ENCODE data around the gene STK39.

The STK39 gene

DNA sequence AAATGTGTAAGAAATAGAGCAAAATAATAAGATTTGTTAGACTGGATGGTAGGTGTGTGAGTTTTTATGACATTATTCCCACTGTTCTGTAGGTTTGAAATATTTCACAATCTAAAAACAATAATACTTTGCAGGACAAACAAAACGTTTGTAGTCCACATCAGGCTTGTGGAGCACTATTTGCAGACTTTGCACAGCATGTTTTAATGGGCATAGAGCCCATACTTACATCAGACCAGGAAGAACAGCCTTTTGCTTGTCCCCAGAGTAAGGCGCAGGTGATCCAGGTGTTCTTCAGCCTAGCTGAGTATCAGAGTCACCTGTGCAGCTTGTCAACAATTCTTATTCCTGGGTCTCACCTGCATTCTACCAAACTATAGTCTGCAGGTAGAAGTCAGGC lies 9.1 kb upstream of the STK39 start:
- TF ChIP-seq, protein P1, sequence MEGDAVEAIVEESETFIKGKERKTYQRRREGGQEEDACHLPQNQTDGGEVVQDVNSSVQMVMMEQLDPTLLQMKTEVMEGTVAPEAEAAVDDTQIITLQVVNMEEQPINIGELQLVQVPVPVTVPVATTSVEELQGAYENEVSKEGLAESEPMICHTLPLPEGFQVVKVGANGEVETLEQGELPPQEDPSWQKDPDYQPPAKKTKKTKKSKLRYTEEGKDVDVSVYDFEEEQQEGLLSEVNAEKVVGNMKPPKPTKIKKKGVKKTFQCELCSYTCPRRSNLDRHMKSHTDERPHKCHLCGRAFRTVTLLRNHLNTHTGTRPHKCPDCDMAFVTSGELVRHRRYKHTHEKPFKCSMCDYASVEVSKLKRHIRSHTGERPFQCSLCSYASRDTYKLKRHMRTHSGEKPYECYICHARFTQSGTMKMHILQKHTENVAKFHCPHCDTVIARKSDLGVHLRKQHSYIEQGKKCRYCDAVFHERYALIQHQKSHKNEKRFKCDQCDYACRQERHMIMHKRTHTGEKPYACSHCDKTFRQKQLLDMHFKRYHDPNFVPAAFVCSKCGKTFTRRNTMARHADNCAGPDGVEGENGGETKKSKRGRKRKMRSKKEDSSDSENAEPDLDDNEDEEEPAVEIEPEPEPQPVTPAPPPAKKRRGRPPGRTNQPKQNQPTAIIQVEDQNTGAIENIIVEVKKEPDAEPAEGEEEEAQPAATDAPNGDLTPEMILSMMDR (IDR thresholded peaks at IDR 0.05; ENCODE audit: unreplicated experiment in 3 of 3) = no peak
- H3K27me3 Mint-ChIP-seq (ENCODE audit: low read depth) = no peaks in the 10 kb centered on the region
- H3K9me3 Mint-ChIP-seq = peaks cover 27% of the 10 kb centered on the region
- H3K36me3 Mint-ChIP-seq (ENCODE audit: low read depth) = peaks cover 6% of the 10 kb centered on the region
- no peaks in the 10 kb centered on the region for H3K4me1 Mint-ChIP-seq
- no peak overlapping the region for H3K27ac Mint-ChIP-seq
- H3K4me3 Mint-ChIP-seq = no peak overlapping the region

DNA sequence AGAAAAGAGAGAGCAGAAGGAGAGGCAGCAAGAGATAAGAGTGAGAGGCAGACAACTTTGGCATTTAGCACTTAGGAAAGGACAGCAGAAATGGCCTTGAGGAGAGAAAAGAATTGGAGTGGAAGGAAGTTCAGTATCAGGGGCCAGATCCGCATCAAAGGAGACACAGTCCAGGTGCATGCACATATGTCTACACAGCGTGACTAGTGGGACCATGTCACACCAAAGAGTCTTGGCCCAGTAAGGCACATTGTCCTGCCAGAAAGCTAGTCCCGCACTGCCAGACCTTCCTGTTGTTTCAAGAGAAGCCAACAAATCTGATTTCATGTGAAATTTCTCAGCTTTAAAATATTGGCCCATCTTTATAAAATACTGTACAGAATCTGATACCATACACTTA lies 8.5 kb upstream of the STK39 start:
- peaks cover 25% of the 10 kb centered on the region for H3K9me3 Mint-ChIP-seq
- H3K36me3 Mint-ChIP-seq (ENCODE audit: low read depth) = peaks cover 6% of the 10 kb centered on the region
- no peaks in the 10 kb centered on the region for H3K27me3 Mint-ChIP-seq (ENCODE audit: low read depth)

DNA sequence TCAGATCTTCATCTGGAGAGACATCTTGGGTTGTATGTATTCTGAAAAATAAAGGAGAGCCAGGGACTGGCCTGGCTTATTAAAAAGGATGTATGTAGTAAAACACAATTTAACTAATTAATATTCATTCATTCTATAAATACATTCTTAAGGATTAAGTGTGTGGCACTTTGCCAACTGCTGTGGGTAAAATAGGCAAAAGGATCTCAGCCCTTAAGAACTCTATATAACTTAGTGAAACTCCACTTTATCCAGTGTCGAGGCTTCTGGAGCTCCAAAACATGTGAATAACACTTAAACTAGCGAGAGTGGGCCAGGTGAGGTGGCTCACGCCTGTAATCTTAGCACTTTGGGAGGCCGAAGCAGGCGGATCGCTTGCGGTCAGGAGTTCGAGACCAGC lies 7.7 kb upstream of the STK39 start:
- Mint-ChIP-seq H3K27ac (no peak overlapping the region), H3K36me3 (ENCODE audit: low read depth) (peaks cover 6% of the 10 kb centered on the region), H3K4me1 (no peaks in the 10 kb centered on the region), H3K27me3 (ENCODE audit: low read depth) (no peaks in the 10 kb centered on the region), H3K4me3 (no peak overlapping the region), H3K9me3 (peaks cover 23% of the 10 kb centered on the region)
- TF ChIP-seq, protein P1 (IDR thresholded peaks at IDR 0.05; ENCODE audit: unreplicated experiment in 3 of 3) = no peak

More for the DNA sequence above, 8.5 kb upstream of the STK39 start:
- H3K4me1 Mint-ChIP-seq = no peaks in the 10 kb centered on the region
- H3K4me3 Mint-ChIP-seq = no peak overlapping the region
- no peak overlapping the region for H3K27ac Mint-ChIP-seq
- TF ChIP-seq, protein P1 (IDR thresholded peaks at IDR 0.05; ENCODE audit: unreplicated experiment in 3 of 3) = no peak

DNA sequence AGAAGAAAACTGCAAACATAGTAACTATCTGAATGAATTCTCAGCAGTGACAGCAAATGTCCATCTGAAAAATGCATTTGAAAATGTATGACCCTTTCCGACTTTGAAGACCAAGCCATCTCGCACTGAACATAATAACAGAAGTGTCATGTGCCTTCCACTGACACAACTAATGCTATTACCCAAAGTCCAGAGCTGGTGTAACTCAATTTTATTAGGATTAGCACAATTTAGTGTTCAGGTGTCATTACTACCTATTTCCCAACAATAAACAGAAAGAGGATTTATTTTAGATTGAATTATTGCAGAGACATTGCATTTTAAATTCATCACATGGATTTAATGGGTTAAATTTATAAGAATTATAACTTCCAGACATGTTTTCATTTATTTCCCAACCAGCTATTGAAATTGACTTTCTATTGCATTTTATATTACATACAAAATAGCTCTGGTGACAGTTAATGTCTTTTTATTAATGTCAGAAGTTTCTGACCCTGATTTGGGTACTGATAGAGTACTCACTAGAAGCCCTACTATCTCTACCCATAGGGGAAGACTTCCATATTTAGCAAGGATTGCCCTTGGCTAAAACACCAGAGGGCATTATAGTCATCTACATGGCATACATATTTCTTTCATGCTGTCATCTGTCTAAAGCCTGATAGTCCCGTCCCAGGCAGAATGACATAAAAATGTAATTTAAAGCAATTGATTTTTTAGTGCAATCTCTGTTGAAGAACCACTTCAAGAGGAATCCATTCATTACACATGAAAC lies 7.0 kb upstream of the STK39 start:
- Mint-ChIP-seq H3K4me3 (no peak overlapping the region), H3K27me3 (ENCODE audit: low read depth) (no peaks in the 10 kb centered on the region), H3K4me1 (no peaks in the 10 kb centered on the region), H3K27ac (no peak overlapping the region), H3K36me3 (ENCODE audit: low read depth) (peaks cover 6% of the 10 kb centered on the region), H3K9me3 (peaks cover 17% of the 10 kb centered on the region)
- TF ChIP-seq, protein P1 (IDR thresholded peaks at IDR 0.05; ENCODE audit: unreplicated experiment in 3 of 3) = no peak

DNA sequence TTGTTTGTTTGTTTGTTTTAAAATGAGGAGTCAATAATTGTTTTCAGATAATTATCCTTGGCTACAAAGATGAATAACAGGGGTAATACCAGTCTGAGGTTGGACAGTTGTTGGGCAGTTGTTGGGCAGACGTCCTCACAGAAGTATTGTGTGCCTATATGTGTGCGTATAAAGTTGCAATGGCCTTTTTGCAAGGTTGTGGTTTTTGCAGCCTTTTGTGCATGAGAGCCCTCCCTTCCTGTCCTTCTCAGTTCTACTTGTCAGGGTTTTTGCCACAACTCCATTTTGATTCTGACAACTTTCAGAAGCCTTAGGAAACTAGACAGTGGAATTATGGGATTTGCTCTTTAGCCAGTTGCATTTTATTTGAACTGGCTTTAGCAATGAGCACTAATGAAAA lies 6.0 kb upstream of the STK39 start:
- Mint-ChIP-seq H3K4me1 (peaks cover 4% of the 10 kb centered on the region), H3K36me3 (ENCODE audit: low read depth) (no peaks in the 10 kb centered on the region), H3K27ac (no peak overlapping the region), H3K4me3 (no peak overlapping the region), H3K9me3 (peaks cover 7% of the 10 kb centered on the region), H3K27me3 (ENCODE audit: low read depth) (peaks cover 3% of the 10 kb centered on the region)
- TF ChIP-seq, protein P1 (IDR thresholded peaks at IDR 0.05; ENCODE audit: unreplicated experiment in 3 of 3) = no peak

DNA sequence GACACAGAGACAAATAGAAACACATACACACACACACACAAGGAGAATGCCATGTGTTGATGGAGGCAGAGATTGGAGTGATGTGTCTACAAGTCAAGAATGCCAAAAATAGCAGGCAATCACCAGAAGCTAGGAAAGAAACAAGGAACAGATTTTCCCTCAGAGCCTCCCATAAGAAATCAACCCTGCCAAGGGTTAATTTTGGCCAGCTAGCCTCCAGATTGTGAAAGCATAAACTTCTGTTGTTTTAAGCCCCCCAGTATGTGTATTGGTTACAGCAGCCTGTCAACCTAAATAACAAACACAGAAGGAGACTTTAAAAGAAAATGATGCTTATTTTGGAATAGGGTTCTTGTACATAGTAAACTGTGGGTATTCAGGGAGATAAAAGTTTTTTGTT lies 5.6 kb upstream of the STK39 start:
- Mint-ChIP-seq H3K9me3 (peaks cover 4% of the 10 kb centered on the region), H3K36me3 (ENCODE audit: low read depth) (no peaks in the 10 kb centered on the region)
- TF ChIP-seq, protein P1 (IDR thresholded peaks at IDR 0.05; ENCODE audit: unreplicated experiment in 3 of 3) = no peak

More for the DNA sequence above, 5.6 kb upstream of the STK39 start:
- peaks cover 8% of the 10 kb centered on the region for H3K4me1 Mint-ChIP-seq
- peaks cover 7% of the 10 kb centered on the region for H3K27me3 Mint-ChIP-seq (ENCODE audit: low read depth)
- H3K27ac Mint-ChIP-seq = no peak overlapping the region
- no peak overlapping the region for H3K4me3 Mint-ChIP-seq

Data from nephron (organoid).